ENCODE measurements around the gene GPN2.

The GPN2 gene

GRCh38 chr1:26832249-26832960, 57.7 kb downstream of the GPN2 start:
- DNase-seq (ENCODE audit: low read depth in 2 of 2) = no peak

- no peak for DNase-seq (ENCODE audit: low read depth in 2 of 2)
Observed at GRCh38 chr1:26831546-26832248, 58.4 kb downstream of the GPN2 start.

- DNase-seq (ENCODE audit: low read depth in 2 of 2) = no peak
Observed at GRCh38 chr1:26831059-26831458, 59.0 kb downstream of the GPN2 start.

GRCh38 chr1:26829184-26829911, 60.7 kb downstream of the GPN2 start:
- DNase-seq (ENCODE audit: low read depth in 2 of 2) = no peak

GRCh38 chr1:26828411-26828991, 61.6 kb downstream of the GPN2 start:
- no peak for DNase-seq (ENCODE audit: low read depth in 2 of 2)

GRCh38 chr1:26827663-26828062, 62.4 kb downstream of the GPN2 start:
- DNase-seq (ENCODE audit: low read depth in 2 of 2) = no peak

GRCh38 chr1:26827106-26827604, 62.9 kb downstream of the GPN2 start:
- DNase-seq (ENCODE audit: low read depth in 2 of 2) = no peak

GRCh38 chr1:26826261-26827105, 63.6 kb downstream of the GPN2 start, which contains the start of gene ZDHHC18:
ZDHHC18 (plus strand) TSS chr1:26826688; CDS start chr1:26826805, 117 bp downstream.
- peak; percentile 42 to 48 for DNase-seq (ENCODE audit: low read depth in 2 of 2)

Measured in stimulated activated CD8-positive, alpha-beta memory T cell treated with anti-CD3 and anti-CD28 coated beads, Interleukin-2, amount 100 ng/mL, for 1 hour (primary cell).